Measurements from ENCODE around the gene PIGL.
"Not testable (repeated sequence)": the region's sequence is repeated elsewhere in the genome, so short reads cannot be mapped to it uniquely, and the experiment has no call there.

PIGL gene

GRCh38 chr17:16217002-16217635, at the start of gene PIGL:
Gene PIGL, plus strand, starts transcription at chr17:16217210. Its CDS starts 17 bp downstream, at chr17:16217227.
- peak; percentile 88 to 91 for DNase-seq

- DNase-seq, result no peak
Observed at GRCh38 chr17:16171613-16172012, 45.4 kb upstream of the PIGL start.

- no peak for DNase-seq
Observed at GRCh38 chr17:16178836-16179235, 38.2 kb upstream of the PIGL start.

- DNase-seq, result no peak
Observed at GRCh38 chr17:16181581-16181980, 35.4 kb upstream of the PIGL start.

- DNase-seq, result no peak
Observed at GRCh38 chr17:16187642-16188041, 29.4 kb upstream of the PIGL start.

GRCh38 chr17:16189791-16190348, 27.1 kb upstream of the PIGL start:
- no peak for DNase-seq

- no peak for DNase-seq
Observed at GRCh38 chr17:16190703-16191360, 26.2 kb upstream of the PIGL start.

GRCh38 chr17:16191604-16192003, 25.4 kb upstream of the PIGL start:
- no peak for DNase-seq

- not testable (repeated sequence) for DNase-seq
Observed at GRCh38 chr17:16194307-16194835, 22.6 kb upstream of the PIGL start.

- DNase-seq, result no peak
Observed at GRCh38 chr17:16197276-16197675, 19.7 kb upstream of the PIGL start.

GRCh38 chr17:16199093-16199492, 17.9 kb upstream of the PIGL start:
- DNase-seq, result no peak

GRCh38 chr17:16201693-16202131, 15.3 kb upstream of the PIGL start:
- DNase-seq, result not testable (repeated sequence)

- DNase-seq, result not testable (repeated sequence)
Observed at GRCh38 chr17:16202554-16203500, 14.2 kb upstream of the PIGL start.

- not testable (repeated sequence) for DNase-seq
Observed at GRCh38 chr17:16204763-16205162, 12.2 kb upstream of the PIGL start.

GRCh38 chr17:16211590-16211989, 5.4 kb upstream of the PIGL start:
- DNase-seq, result no peak

- no peak for DNase-seq
Observed at GRCh38 chr17:16212793-16213192, 4.2 kb upstream of the PIGL start.

GRCh38 chr17:16214190-16215001, 2.6 kb upstream of the PIGL start:
- DNase-seq, result no peak

GRCh38 chr17:16215002-16215272, 2.1 kb upstream of the PIGL start:
- DNase-seq, result peak; percentile 46 to 53

- peak; percentile 90 to 91 for DNase-seq
Observed at GRCh38 chr17:16215273-16215964, 1.6 kb upstream of the PIGL start, which contains the start of gene NCOR1. Gene NCOR1, minus strand, starts transcription at chr17:16215534. Its CDS starts 20,965 bp downstream, at chr17:16194569.

GRCh38 chr17:16215965-16216316, 1.1 kb upstream of the PIGL start:
- DNase-seq, result peak in 1 of 2 donors; percentile 31

GRCh38 chr17:16216341-16217001, 539 bp upstream of the PIGL start:
- not testable (repeated sequence) for DNase-seq
